ENCODE data around the gene USHBP1.

DNA sequence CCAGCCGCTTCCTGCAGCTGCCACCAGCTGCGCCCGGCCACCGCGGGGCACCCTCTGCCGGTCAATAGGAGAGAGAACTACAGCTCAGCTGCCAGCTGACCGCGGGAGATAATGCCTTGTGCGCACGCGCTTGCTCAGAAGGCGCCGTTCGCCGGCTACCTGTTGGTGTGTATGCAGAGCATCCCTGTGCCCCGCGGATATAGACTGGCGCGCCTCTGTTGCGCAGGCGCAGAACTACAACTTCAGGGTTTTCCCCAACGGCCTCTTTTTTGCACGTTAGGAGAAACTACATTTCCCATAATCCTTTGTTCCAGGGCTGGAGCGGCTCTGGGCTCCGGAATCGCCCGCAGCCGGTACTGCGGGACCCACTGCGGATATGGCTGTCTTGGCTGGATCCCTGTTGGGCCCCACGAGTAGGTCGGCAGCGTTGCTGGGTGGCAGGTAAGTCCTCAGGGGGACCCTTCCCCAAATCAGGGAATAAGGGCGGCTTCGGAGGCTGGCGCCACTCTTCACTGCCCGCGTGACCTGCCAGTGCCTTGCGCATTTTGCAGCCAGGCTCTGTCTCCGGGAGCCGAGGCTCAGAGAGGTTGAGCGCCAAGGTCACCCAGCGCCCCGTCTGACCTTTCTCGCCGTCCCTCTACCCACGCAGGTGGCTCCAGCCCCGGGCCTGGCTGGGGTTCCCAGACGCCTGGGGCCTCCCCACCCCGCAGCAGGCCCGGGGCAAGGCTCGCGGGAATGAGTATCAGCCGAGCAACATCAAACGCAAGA is 41.2 kb upstream of the USHBP1 start, which contains the start of gene MRPL34:
- TF ChIP-seq SUZ12 (IDR thresholded peaks at IDR 0.05; ENCODE audit: extremely low read depth, insufficient read depth, insufficient read length) (no peak), ZNF274 (IDR thresholded peaks at IDR 0.05; ENCODE audit: low read depth, low read length) (no peak)

Measured in NT2/D1 (cell line).